ENCODE data around the gene DACH2.

DACH2 gene

DNA sequence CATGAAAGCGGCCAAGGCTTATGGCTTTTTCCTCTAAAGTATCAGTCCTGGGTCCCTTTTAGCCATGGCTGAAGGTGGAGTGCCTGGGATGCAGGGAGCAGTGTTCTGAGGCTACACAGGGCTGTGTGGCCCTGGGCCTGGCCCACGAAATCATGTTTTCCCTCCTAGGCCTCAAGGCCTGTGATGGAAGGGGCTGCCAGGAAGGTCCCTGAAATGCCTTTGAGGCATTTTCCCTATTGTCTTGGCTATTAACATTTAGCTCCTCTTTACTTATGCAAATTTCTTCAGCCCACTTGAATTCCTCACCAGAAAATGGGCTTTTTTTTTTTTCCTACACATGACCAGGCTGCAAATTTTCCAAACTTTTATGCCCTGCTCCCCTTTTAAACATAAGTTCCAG lies 657.0 kb downstream of the DACH2 start:
- no peak for DNase-seq (ENCODE audit: low read depth, low spot score)

DNA sequence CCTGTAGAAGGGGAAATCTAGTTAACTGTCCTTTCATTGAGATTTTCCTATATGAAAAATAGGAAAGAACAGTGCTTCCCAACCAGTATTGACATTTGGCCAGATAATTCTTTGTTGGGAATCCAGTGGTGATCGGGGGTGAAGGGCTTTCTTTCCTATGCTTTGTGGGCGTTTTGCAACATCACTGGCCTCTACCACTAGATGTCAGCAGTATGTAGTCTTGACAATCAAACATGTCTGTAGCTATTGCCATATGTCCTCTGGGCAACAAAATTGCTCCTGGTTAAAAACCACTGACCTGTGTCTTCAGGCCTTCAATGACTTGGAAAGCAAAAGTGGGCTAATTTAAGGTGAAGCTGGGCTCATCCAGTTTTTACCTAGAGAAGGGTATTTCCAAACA lies 658.5 kb downstream of the DACH2 start:
- no peak for DNase-seq (ENCODE audit: low read depth, low spot score)

DNA sequence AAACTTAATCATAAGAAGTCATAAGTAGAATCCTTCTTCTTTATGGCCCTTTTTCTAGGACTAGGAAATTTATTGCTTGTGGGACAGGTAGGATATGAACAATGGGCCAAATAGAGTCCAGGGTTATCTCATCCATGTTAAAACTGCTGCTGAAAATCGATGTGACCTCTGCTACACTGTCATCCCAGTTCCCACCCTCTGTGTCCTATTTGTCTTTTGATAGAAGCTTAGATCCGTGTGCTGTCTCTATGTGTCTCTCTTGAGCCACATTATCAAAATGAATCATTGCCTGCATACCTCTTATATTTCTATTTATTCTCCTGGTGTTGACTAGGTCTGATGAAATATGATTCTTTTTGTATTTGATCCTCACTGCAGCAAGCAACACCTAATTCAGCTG lies 661.4 kb downstream of the DACH2 start:
- DNase-seq (ENCODE audit: low read depth, low spot score), result no peak

DNA sequence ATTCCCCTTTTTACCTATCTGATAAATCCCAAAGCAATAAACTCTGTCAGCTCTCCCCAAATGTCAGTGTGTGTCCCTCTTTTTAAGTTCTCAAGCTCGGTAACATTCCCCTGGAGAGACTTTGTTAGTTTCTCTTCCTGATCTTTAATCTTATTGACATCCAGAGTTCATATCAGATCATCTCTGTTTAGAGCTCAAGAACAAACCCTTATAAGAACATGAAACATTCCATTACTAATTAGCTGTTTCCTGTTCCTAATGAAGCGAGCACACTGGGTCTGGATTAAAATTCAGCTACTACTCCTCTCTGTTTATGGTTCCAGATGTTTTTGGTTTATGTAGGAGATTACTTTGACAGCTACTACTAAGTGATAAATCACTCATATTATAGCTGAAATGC lies 681.5 kb downstream of the DACH2 start:
- no peak for DNase-seq (ENCODE audit: low read depth, low spot score)

DNA sequence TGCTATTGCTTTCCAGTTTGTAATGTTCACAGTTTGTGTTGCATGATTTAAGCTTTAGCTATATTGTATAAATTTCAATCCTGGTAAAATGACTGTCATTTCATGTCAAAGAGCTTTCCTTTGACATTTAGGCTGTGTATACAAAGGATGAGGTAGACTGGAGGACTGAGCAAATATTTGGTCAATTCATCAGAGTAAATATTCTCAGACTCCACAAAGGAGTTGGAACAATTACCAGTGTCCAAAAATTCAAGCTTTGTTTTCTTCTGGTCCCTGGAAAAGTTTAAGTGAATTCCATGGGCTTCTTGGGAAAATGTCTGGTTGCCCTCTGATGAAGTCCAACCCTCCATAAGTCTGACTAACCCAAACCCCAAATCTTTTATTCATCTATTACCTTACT lies 682.4 kb downstream of the DACH2 start:
- no peak for DNase-seq (ENCODE audit: low read depth, low spot score)

DNA sequence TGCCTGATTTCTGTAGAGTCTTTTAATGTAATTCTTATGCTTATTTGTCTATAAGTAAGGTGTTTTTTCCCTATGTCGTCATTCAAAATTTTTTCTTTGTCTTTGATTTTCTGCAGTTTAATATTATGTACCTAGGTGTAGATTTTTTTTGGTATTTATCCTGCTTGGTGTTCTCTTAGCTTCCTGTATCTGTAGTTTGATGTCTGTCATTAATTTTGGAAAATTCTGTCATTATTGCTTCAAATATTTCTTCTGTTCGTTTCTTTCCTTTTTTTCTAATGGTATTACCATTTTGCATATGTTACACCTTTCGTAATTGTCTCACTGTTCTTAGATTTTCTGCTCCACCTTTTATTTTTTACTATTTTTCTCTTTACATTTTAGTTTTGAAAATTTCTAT lies 696.9 kb downstream of the DACH2 start:
- no peak for DNase-seq (ENCODE audit: low read depth, low spot score)
